Tibial nerve (tissue), 4 donors: ENCODE results near the gene TIE1. TPM values are rescaled to one million over a fixed set of nuclear protein-coding genes. Genes with fewer than 3 reads are reported as not detected.

Source experiments
- DNase-seq, 2 donors: peaks; one replicate each; pipeline ENCODE4 v3.0.0-alpha.2; 2019; ENCODE audit warnings: low spot score in 2 of 2
- H3K27ac ChIP-seq, 4 donors: fragments of 200-600 bp; sonication (generic) in 3 of 4; one replicate each; pipeline ENCODE4 v1.5.1; 2017 to 2019; ENCODE audit warnings: mild to moderate bottlenecking in 1 of 4
- H3K27me3 ChIP-seq, 2 donors: fragments of 200-600 bp; sonication (generic) in 1 of 2; one replicate each; pipeline versions ENCODE4 v1.5.1 to v1.6.0; 2017 to 2019
- H3K36me3 ChIP-seq, 3 donors: fragments of 200-600 bp; sonication (generic); one replicate each; pipeline ENCODE4 v1.5.1; 2018 to 2019
- H3K4me1 ChIP-seq, 4 donors: fragments of 200-600 bp; sonication (generic) in 3 of 4; one replicate each; pipeline ENCODE4 v1.5.1; 2017 to 2019
- H3K4me3 ChIP-seq, 4 donors: fragments of 200-600 bp; sonication (generic) in 3 of 4; one replicate each; pipeline ENCODE4 v1.5.1; 2017 to 2019; ENCODE audit warnings: mild to moderate bottlenecking in 1 of 4, moderate library complexity in 1 of 4
- H3K9me3 ChIP-seq, 4 donors: fragments of 200-600 bp; sonication (generic) in 3 of 4; one replicate each; pipeline ENCODE4 v1.5.1; 2017 to 2019
- CTCF ChIP-seq, 5 experiments: fragments of 200-600 bp in 3 of 5; fragments of 450-650 bp in 2 of 5; sonication (generic) in 3 of 5; IDR thresholded peaks; one replicate each; pipeline ENCODE4 v1.5.1; 2016 to 2019; ENCODE audit warnings: antibody characterized with exemption in 5 of 5, mild to moderate bottlenecking in 3 of 5, moderate library complexity in 2 of 5
- EP300 ChIP-seq, 2 donors: sonication (generic); formaldehyde crosslinking; IDR thresholded peaks; one replicate each; pipeline ENCODE4 v1.6.1; 2017; ENCODE audit warnings: antibody characterized with exemption in 2 of 2, mild to moderate bottlenecking in 1 of 2
- POLR2A ChIP-seq, 2 donors: fragments of 450-650 bp; IDR thresholded peaks; one replicate each; pipeline ENCODE4 v1.6.1; 2017; ENCODE audit warnings: antibody characterized with exemption in 2 of 2, mild to moderate bottlenecking in 2 of 2, moderate library complexity in 2 of 2
- WGBS, 2 donors: methylation state at CpG; one replicate each; pipeline ENCODE4 v1.1.5; 2018; 5-methylcytosine and 5-hydroxymethylcytosine counted together
- total RNA-seq, 4 donors: library from RNA; depleted of rRNA; stranded (reverse); fragments of >200 nt; gene quantifications; one replicate each; pipeline ENCODE4 v1.1.0, GENCODE V29; 2016

TIE1 gene
- total RNA-seq, 4 donors from 2014 or later: 37.5 to 95.9 (median 68.1) TPM

GRCh38 chr1:43274804-43275180 lies 26.0 kb upstream of the TIE1 start:
- TF ChIP-seq EP300 (IDR thresholded peaks at IDR 0.05): no peak
- TF ChIP-seq CTCF (IDR thresholded peaks at IDR 0.05): no peak
- TF ChIP-seq POLR2A (IDR thresholded peaks at IDR 0.05): no peak
- WGBS, 2 donors: 89 to 92% methylated on average over 8 of the region's 8 CpGs
- Histone ChIP-seq H3K4me1 (peaks cover 0 to 17% (median 7%) of the 10 kb centered on the region in 4 donors), H3K36me3 (no peaks in the 10 kb centered on the region), H3K9me3 (no peaks in the 10 kb centered on the region), H3K27ac (no peak overlapping the region), H3K4me3 (no peak overlapping the region), H3K27me3 (peaks cover 0 to 20% of the 10 kb centered on the region in 2 donors)
- DNase-seq: no peak

- no peak for DNase-seq
- TF ChIP-seq POLR2A (IDR thresholded peaks at IDR 0.05) (no peak), CTCF (IDR thresholded peaks at IDR 0.05) (no peak), EP300 (IDR thresholded peaks at IDR 0.05) (no peak)
- H3K4me1 ChIP-seq: peaks cover 0 to 6% (median 1%) of the 10 kb centered on the region in 4 donors
- no peaks in the 10 kb centered on the region for H3K9me3 ChIP-seq
- WGBS, 2 donors: 84 to 86% methylated on average over 12 of the region's 12 CpGs
- H3K4me3 ChIP-seq: no peak overlapping the region
- H3K36me3 ChIP-seq: no peaks in the 10 kb centered on the region
- peaks cover 0 to 13% of the 10 kb centered on the region in 2 donors for H3K27me3 ChIP-seq
- no peak overlapping the region for H3K27ac ChIP-seq
These were observed 24.8 kb upstream of the TIE1 start for GRCh38 chr1:43275826-43276620.

GRCh38 chr1:43276673-43277072 lies 24.1 kb upstream of the TIE1 start:
- Histone ChIP-seq H3K36me3 (no peaks in the 10 kb centered on the region), H3K27me3 (peaks cover 0 to 8% of the 10 kb centered on the region in 2 donors), H3K9me3 (no peaks in the 10 kb centered on the region), H3K27ac (no peak overlapping the region), H3K4me3 (no peak overlapping the region), H3K4me1 (peaks cover 0 to 6% (median 0%) of the 10 kb centered on the region in 4 donors)
- TF ChIP-seq POLR2A (IDR thresholded peaks at IDR 0.05): no peak
- TF ChIP-seq CTCF (IDR thresholded peaks at IDR 0.05): no peak
- TF ChIP-seq EP300 (IDR thresholded peaks at IDR 0.05): no peak
- WGBS, 2 donors: 58 to 59% methylated on average over 7 of the region's 7 CpGs
- DNase-seq: no peak

- no peak for DNase-seq
These were observed 23.5 kb upstream of the TIE1 start for GRCh38 chr1:43277116-43277876.

More at GRCh38 chr1:43277116-43277876, 23.5 kb upstream of the TIE1 start:
- peaks cover 0 to 1% of the 10 kb centered on the region in 2 donors for H3K27me3 ChIP-seq
- no peaks in the 10 kb centered on the region for H3K9me3 ChIP-seq
- TF ChIP-seq CTCF (IDR thresholded peaks at IDR 0.05): no peak
- H3K4me1 ChIP-seq: peaks cover 0 to 6% (median 0%) of the 10 kb centered on the region in 4 donors
- H3K27ac ChIP-seq: no peak overlapping the region
- WGBS, 2 donors: 93 to 94% methylated on average over 6 to 7 of the region's 7 CpGs
- no peak overlapping the region for H3K4me3 ChIP-seq
- no peaks in the 10 kb centered on the region for H3K36me3 ChIP-seq
